ENCODE measurements around the gene SCN7A.
"Not testable (repeated sequence)": the region's sequence is repeated elsewhere in the genome, so short reads cannot be mapped to it uniquely, and the experiment has no call there.

SCN7A gene

GRCh38 chr2:166454006-166454595, 39.9 kb downstream of the SCN7A start:
- no peak for DNase-seq (ENCODE audit: low read depth)

DNA sequence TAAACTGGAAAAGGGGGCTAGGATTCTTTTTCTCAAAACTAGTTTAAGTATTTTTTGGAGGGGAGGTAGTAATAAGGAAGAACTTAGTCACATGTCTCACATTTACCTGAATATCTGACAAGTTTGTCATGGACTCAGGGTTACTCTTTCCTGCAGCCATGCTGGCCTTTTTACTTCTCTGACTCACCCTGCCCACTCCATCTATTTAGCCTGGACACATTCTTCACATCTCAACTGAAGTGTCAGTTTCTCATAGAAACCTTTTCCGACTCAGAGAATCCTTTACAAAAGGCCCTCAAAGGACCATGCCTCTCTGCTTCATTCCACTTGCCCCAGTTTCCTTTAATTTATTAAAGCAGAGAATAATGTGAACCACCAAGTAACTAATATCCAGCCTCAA, 42.6 kb downstream of the SCN7A start:
- DNase-seq (ENCODE audit: low read depth), result no peak

DNA sequence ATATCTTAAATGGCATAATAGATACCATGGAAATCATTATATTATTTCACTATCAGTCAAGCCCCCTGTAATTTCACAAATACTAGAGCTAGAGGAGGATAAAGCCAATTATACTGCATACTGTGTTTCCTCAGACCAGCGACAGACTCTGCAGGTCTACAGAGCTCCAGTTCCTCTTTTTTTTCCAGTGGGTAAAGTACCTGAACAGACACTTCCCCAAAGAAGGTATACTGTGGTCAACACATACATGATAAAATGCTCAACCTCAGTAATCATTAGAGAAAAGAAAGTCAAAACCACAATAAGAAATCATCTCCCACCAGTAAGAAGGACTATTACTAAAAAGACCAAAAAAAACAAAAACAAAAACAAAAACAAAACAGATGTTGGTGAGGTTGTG, 44.6 kb downstream of the SCN7A start:
- DNase-seq (ENCODE audit: low read depth), result no peak

DNA sequence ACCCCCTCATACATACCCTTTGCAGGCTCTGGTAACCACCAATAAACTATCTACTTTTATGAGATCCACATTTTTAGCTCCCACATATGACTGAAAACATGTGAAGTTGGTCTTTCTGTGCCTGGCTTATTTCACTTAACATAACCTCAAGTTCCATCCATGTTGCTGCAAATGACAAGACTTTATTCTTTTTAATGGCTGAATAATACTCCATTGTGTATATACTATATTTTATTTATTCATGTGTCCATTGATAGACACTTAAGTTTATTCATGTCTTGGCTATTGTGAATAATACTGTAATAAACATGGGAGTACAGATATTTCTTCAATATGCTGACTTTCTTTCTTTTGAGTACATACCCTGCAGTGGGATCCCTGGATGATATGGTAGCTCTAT, 45.9 kb downstream of the SCN7A start:
- no peak for DNase-seq (ENCODE audit: low read depth)

DNA sequence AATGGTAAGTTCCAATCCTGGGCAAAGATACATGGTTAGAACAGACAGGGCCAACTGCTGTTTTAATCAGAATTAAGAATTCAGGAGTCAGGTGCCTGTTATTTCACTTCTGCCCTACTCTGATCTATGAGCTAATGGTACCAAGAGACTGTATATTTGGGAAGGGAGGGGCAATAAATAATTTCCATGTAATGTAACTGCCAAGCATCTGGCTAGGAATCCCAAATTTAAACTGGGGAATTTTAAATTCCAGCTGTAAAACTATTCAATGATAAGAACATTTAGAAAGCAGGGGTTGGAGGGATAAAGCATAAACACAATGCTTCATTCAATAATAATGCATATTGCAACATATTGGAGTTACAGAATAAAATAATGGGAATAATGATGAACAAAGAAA, 49.7 kb downstream of the SCN7A start:
- DNase-seq (ENCODE audit: low read depth), result no peak

DNA sequence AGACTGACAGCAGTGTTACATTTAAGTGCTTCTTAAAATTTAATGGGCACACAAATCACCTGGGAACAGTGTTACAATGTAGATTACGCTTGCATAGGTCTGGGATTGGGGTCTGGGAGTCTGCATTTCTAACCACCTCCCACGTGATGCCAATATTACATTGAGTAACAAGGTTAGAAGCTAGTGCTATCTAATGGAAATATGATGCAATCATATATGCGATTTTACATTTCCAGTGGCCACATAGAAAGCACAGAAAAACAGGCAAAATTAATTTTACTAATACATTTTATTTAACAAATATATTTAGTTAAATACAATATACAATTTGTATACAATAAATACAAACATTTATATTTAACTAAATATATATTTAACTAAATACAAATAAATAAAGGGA, 53.7 kb downstream of the SCN7A start:
- no peak for DNase-seq (ENCODE audit: low read depth)

DNA sequence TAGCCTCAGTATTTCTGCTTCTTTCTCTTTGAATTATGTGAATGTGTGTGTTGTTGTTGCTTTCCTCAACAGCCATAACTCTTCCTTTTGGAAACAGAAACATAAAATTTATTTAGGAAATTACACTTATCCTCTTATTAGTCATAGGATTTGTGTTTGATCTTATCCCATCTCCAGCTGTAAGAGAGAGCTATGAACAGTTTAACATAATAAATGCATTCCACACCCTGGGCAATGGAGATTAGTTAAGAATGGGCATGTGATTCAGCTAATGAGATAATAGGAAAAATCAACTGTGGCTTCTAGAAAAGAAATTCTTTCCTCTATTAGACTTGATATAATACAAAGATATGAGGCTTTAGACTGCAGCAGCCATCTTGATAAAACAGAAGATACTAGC, 55.0 kb downstream of the SCN7A start:
- DNase-seq (ENCODE audit: low read depth), result no peak

DNA sequence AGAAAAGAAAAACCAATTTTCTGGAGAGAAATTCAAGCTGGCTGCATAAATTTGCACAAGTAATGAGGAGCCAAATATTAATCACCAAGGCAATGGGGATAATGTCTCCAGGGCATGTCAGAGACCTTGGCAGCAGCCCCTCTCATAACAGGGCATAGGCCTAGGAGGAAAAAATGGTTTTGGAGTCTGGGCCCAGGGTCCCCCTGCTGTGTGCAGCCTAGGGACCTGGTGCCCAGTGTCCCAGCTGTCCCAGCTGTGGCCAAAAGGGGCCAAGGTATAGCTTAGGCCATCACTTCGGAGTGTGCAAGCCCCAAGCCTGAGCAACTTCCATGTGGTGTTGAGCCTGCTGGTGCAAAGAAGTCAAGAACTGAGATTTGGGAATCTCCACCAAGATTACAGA, 57.1 kb downstream of the SCN7A start:
- no peak for DNase-seq (ENCODE audit: low read depth)

- DNase-seq (ENCODE audit: low read depth), result no peak
Measured at GRCh38 chr2:166436189-166436588, 57.9 kb downstream of the SCN7A start.

- no peak for DNase-seq (ENCODE audit: low read depth)
Measured at GRCh38 chr2:166434491-166434890, 59.6 kb downstream of the SCN7A start.

DNA sequence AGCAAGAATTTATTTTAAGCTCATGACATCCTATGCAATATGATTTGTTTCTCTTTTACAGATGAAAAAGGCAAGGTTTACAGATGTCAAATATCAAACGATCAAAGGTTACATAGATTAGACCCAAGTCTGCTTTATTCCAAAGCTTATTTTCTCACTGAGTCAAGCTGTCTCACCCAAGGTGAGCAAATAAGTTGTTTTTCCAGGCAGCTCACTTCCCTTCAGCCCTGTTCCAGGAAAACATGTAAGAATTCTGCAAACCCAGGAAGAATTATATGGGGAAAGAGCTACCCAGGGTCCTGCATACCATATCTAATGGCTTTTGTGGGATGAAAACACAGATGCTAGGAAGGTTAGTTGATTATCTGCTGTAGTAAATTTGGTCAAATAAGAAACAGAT, 60.6 kb downstream of the SCN7A start:
- no peak for DNase-seq (ENCODE audit: low read depth)

DNA sequence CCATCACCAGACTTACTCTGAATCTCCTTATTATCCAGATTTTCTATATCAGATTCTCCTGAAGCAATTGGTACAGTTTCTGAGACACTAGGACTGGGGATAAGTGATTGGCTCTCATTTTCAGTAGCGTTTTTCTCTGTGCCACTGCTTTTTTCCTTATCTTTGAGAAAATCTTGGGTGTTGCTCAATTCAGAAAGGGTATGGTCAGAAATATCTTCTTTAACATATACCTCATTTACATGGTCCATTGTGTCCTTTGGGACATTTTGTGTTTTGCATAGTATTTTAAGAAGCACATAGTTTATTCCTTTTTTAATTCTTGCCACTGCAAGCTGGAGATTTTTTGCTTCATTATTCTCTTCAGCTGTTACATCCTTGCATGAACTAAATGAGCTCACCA, 61.7 kb downstream of the SCN7A start:
- DNase-seq (ENCODE audit: low read depth), result no peak

GRCh38 chr2:166424841-166425240, 69.2 kb downstream of the SCN7A start:
- DNase-seq (ENCODE audit: low read depth), result no peak

DNA sequence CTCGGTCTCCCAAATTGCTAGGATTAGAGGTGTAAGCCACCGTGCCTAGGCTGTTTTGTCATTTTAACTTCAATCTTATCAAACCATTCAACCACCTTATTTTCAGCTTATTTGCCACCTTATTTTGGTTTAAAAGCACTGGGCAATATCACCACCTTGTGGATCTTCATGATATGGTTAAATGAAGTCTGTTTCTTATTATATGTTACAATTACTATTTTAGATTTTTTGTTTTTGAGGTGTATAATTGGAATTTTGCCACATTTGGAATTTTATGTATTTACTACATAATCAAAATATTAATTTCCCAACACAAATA, 74.5 kb downstream of the SCN7A start:
- DNase-seq (ENCODE audit: low read depth), result no peak

GRCh38 chr2:166418853-166419615, 75.0 kb downstream of the SCN7A start:
- no peak for DNase-seq (ENCODE audit: low read depth)

- no peak for DNase-seq (ENCODE audit: low read depth)
Measured at GRCh38 chr2:166417669-166418068, 76.4 kb downstream of the SCN7A start.

DNA sequence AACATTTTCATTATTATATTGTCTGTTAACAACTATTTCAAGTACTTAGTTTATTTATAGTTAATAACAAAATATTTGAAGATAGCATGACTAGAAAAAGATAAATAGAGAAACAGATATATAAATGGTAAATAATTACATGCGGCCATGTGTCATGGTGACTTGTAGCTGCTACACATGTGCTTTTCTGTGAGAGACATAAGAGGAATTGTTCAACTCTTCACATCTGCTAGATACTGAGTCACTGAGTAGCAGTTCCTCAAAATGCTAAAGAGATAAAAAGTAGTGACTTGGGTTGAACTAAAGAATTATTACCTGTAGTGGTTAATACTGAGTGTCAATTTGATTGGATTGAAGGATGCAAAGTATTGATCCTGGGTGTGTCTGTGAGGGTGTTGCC, 80.8 kb downstream of the SCN7A start:
- DNase-seq (ENCODE audit: low read depth), result no peak

- no peak for DNase-seq (ENCODE audit: low read depth)
Measured at GRCh38 chr2:166411473-166412230, 82.4 kb downstream of the SCN7A start.

GRCh38 chr2:166410828-166411472, 83.1 kb downstream of the SCN7A start:
- DNase-seq (ENCODE audit: low read depth), result no peak

- DNase-seq (ENCODE audit: low read depth), result not testable (repeated sequence)
Measured at GRCh38 chr2:166407746-166408145, 86.3 kb downstream of the SCN7A start.

DNA sequence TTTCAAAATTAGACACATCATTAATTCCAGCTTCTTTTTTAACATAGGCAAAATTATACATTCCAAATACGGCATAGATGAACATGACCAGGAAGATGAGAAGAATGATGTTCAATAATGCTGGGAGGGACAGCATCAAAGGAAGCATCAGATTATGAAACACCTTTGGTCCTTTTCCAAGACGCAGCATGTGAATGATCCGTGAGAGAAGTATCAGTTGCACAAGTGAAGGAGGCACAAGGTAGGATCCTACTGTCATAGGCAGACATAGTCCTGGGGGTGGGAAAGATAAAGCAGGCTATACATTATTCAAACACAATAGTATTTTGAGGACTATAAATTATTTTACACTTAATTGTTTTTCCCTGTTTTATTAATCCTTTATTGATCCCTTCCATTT, 87.7 kb downstream of the SCN7A start:
- DNase-seq (ENCODE audit: low read depth), result no peak

DNA sequence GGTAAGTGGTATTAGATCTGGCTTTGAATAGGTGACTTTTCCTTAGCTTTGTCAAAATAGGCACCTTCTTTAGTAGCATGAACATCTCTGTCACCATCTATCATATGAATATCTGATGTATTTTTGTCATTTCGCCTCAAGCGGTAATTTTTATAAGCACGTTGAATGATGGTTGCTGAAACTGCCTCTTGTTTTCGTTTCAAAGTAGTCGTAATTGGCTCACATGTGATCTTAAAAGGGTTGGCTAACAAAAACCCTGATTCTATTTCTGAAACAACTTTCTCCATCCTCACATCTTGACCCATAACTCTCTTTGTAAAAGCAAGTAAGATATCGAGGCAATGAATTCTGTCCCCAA, 88.5 kb downstream of the SCN7A start:
- no peak for DNase-seq (ENCODE audit: low read depth)
